IMR-90 (cell line): ENCODE results near the gene SNX3. TPM values are rescaled to one million over a fixed set of nuclear protein-coding genes. Genes with fewer than 3 reads are reported as not detected.

Source experiments
- ATAC-seq: fragments of 200-7000 bp; cut with Tn5 transposase; 2 replicates; pipeline ENCODE4 v1.9.1; 2020; ENCODE audit warnings: low read depth, mild to moderate bottlenecking, moderate library complexity
- BruUV-seq: library from RNA; stranded (reverse); fragments of 400-500 nt; replicated peaks from 2 replicates; lab custom pipeline; 2021; lab: Mats Ljungman, UMichigan
- CTCF ChIA-PET: fragments of 300-600 bp; formaldehyde crosslinking; extraction: SDS; loops from one replicate; lab custom pipeline; 2021; ENCODE audit warnings: antibody characterized with exemption; lab: Yijun Ruan, JAX
- POLR2A ChIA-PET: fragments of 300-600 bp; sonication (Branson Sonifier 250); formaldehyde crosslinking; loops from one replicate; lab custom pipeline; 2022; ENCODE audit warnings: antibody characterized with exemption; ENCODE audit not compliant: unreplicated experiment; lab: Charles Lee
- DNase-seq: peaks from one replicate; pipeline ENCODE4 v3.0.0; 2013
- H2AFZ ChIP-seq: replicated peaks from 2 replicates; pipeline ENCODE3; 2013; ENCODE audit warnings: low read length, mild to moderate bottlenecking; ENCODE audit not compliant: poor library complexity
- H2AK5ac ChIP-seq: 2 replicates; pipeline ENCODE4 v1.6.1; 2013; ENCODE audit warnings: low read depth, low read length, inconsistent platforms
- H2AK9ac ChIP-seq: replicated peaks from 2 replicates; pipeline ENCODE3; 2013; ENCODE audit warnings: mild to moderate bottlenecking, low read depth, low read length, moderate library complexity; ENCODE audit not compliant: poor library complexity
- H2BK120ac ChIP-seq: 2 replicates; pipeline ENCODE4 v1.6.1; 2013; ENCODE audit warnings: low read depth, low read length, inconsistent platforms
- H2BK15ac ChIP-seq: 3 replicates; pipeline ENCODE4 v1.6.1; 2013; ENCODE audit warnings: low read depth, low read length, inconsistent platforms
- H2BK20ac ChIP-seq: 2 replicates; pipeline ENCODE4 v1.6.1; 2013; ENCODE audit warnings: low read depth, mild to moderate bottlenecking, inconsistent platforms, low read length, moderate library complexity
- H2BK5ac ChIP-seq: 2 replicates; pipeline ENCODE4 v1.6.1; 2013; ENCODE audit warnings: mild to moderate bottlenecking, low read depth, low read length, inconsistent platforms; ENCODE audit not compliant: poor library complexity, severe bottlenecking
- H3K14ac ChIP-seq: replicated peaks from 2 replicates; pipeline ENCODE4 v1.6.1; 2013; ENCODE audit warnings: low read depth, low read length, inconsistent platforms
- H3K18ac ChIP-seq: 2 replicates; pipeline ENCODE4 v1.6.1; 2013; ENCODE audit warnings: low read depth, low read length, control low read depth
- H3K23ac ChIP-seq: 2 replicates; pipeline ENCODE4 v1.6.1; 2013; ENCODE audit warnings: low read depth, low read length, inconsistent platforms
- H3K27ac ChIP-seq: 2 replicates; pipeline ENCODE4 v1.5.1; 2013; ENCODE audit warnings: mild to moderate bottlenecking, control low read depth, low read length; ENCODE audit not compliant: insufficient read depth
- H3K27me3 ChIP-seq: 2 replicates; pipeline ENCODE4 v1.6.1; 2013; ENCODE audit warnings: low read length; ENCODE audit not compliant: control insufficient read depth, insufficient read depth
- H3K36me3 ChIP-seq: 2 replicates; pipeline ENCODE4 v1.6.1; 2013; ENCODE audit warnings: low read length, mixed read lengths; ENCODE audit not compliant: control insufficient read depth, insufficient read depth
- H3K4ac ChIP-seq: 2 replicates; pipeline ENCODE4 v1.6.1; 2013; ENCODE audit warnings: low read depth, low read length, inconsistent platforms
- H3K4me1 ChIP-seq: 2 replicates; pipeline ENCODE4 v1.6.1; 2013; ENCODE audit warnings: low read length, mixed read lengths; ENCODE audit not compliant: control insufficient read depth, insufficient read depth
- H3K4me2 ChIP-seq: 2 replicates; pipeline ENCODE4 v1.6.1; 2013; ENCODE audit warnings: low read depth, mild to moderate bottlenecking, control low read depth, low read length, moderate library complexity
- H3K4me3 ChIP-seq: 2 replicates; pipeline ENCODE4 v1.5.1; 2013; ENCODE audit warnings: low read depth, mild to moderate bottlenecking, control low read depth, low read length, moderate library complexity; ENCODE audit not compliant: insufficient read depth
- H3K56ac ChIP-seq: 2 replicates; pipeline ENCODE4 v1.6.1; 2013; ENCODE audit warnings: low read length, inconsistent platforms; ENCODE audit not compliant: insufficient read depth; ENCODE audit errors: extremely low read depth
- H3K79me1 ChIP-seq, 2 experiments: 2 replicates each; pipeline ENCODE4 v1.6.1; 2013; ENCODE audit warnings: low read length in 2 of 2, inconsistent platforms in 1 of 2, low read depth in 1 of 2
- H3K9ac ChIP-seq: 2 replicates; pipeline ENCODE4 v1.6.1; 2013; ENCODE audit warnings: low read depth, low read length, control low read depth
- H3K9me1 ChIP-seq: 2 replicates; pipeline ENCODE4 v1.6.1; 2013; ENCODE audit warnings: low read length, inconsistent platforms; ENCODE audit not compliant: insufficient read depth
- H3K9me3 ChIP-seq: 2 replicates; pipeline ENCODE4 v1.6.1; 2013; ENCODE audit warnings: low read length; ENCODE audit not compliant: control insufficient read depth, insufficient read depth
- H4K20me1 ChIP-seq: 2 replicates; pipeline ENCODE4 v1.6.1; 2013; ENCODE audit warnings: low read length, inconsistent platforms; ENCODE audit not compliant: insufficient read depth
- H4K5ac ChIP-seq: 2 replicates; pipeline ENCODE4 v1.6.1; 2013; ENCODE audit warnings: mild to moderate bottlenecking, low read depth, low read length, control low read depth
- H4K8ac ChIP-seq, 2 experiments: 2 replicates each; pipeline ENCODE4 v1.6.1; 2013; ENCODE audit warnings: low read depth in 2 of 2, low read length in 2 of 2, control low read depth in 1 of 2, inconsistent platforms in 1 of 2
- H4K91ac ChIP-seq: 2 replicates; pipeline ENCODE4 v1.6.1; 2013; ENCODE audit warnings: low read depth, low read length, inconsistent platforms; ENCODE audit not compliant: insufficient read depth
- CEBPB ChIP-seq: IDR thresholded peaks from 2 replicates; pipeline ENCODE4 v1.6.1; 2012; ENCODE audit warnings: low read depth, low read length, improper control_type of control experiment
- MXI1 ChIP-seq: IDR thresholded peaks from 2 replicates; pipeline ENCODE4 v1.6.1; 2012; ENCODE audit warnings: low read depth, mild to moderate bottlenecking, low read length, moderate library complexity, borderline replicate concordance
- SMC3 ChIP-seq: fragments of 150-350 bp; IDR thresholded peaks from 2 replicates; pipeline ENCODE4 v1.6.1; 2016; ENCODE audit warnings: low read depth, mild to moderate bottlenecking, antibody characterized with exemption, low read length, moderate library complexity
- whole genome bisulfite sequencing, 2 experiments: methylation state at CpG; one replicate each; pipeline versions ENCODE4 v1.1.5 to v1.1.7; 2013; ENCODE audit warnings: missing lambda C conversion rate in 2 of 2; ENCODE audit not compliant: insufficient read length in 1 of 2; ENCODE audit errors: extremely low coverage in 2 of 2; 5-methylcytosine and 5-hydroxymethylcytosine counted together
- dilution Hi-C: fragments of 300-500 bp; cut with HindIII; formaldehyde crosslinking; loops from one replicate; pipeline ENCODE4 v1.14.3; 2018; ENCODE audit warnings: low sequenced_read_pairs; ENCODE audit not compliant: unreplicated experiment
- in situ Hi-C: fragments of 300-500 bp; cut with MboI; formaldehyde crosslinking; loops from 3 replicates; pipeline ENCODE4 v1.14.3; 2019; ENCODE audit warnings: low sequenced_read_pairs, inconsistent platforms, mixed read lengths
- intact Hi-C: fragments of 100-400 bp; cut with micrococcal nuclease; formaldehyde crosslinking; loops from 2 replicates; pipeline ENCODE4 v1.10.0; 2022
- polyA plus RNA-seq, 3 experiments: library from polyadenylated mRNA; depleted of rRNA; stranded (reverse); fragments of >200 nt; gene quantifications; 2 replicates each; pipeline ENCODE4 v1.2.3, GENCODE V29; 2012; ENCODE audit warnings: low replicate concordance in 1 of 3
- total RNA-seq: library from RNA; depleted of rRNA; stranded (reverse); fragments of >200 nt; gene quantifications from 2 replicates; pipeline ENCODE4 v1.2.3, GENCODE V29; 2012

Gene SNX3
- total and polyA plus RNA-seq, 2 of the 4 experiments (the other 2 are of a cell fraction): 105 to 159 TPM

GRCh38 chr6:108169464-108170331 is 91.1 kb downstream of the SNX3 start:
- ATAC-seq: no peak
- no peaks in the 10 kb centered on the region for H3K79me1 ChIP-seq
- H2BK15ac ChIP-seq: no peak overlapping the region
- H2BK20ac ChIP-seq: no peak overlapping the region
- dilution Hi-C loops: no loop called here
- 7% methylated on average over 13 of the region's 55 CpGs; no CpG with 5 or more reads in 1 of the 2 experiments for WGBS, 2 experiments
- H4K20me1 ChIP-seq: no peaks in the 10 kb centered on the region; the same call in 1 of the 2 replicates
- no peak overlapping the region for H2AK9ac ChIP-seq
- H3K9ac ChIP-seq: no peak overlapping the region
- no peaks in the 10 kb centered on the region for H3K36me3 ChIP-seq
- H3K4me3 ChIP-seq: no peak overlapping the region
- no peak overlapping the region for H3K27ac ChIP-seq
- BruUV-seq: no TSS peak
- H3K4me1 ChIP-seq: no peaks in the 10 kb centered on the region; the same call in 1 of the 2 replicates
- H3K9me1 ChIP-seq: no peaks in the 10 kb centered on the region; the same call in 1 of the 2 replicates
- H2BK5ac ChIP-seq: no peak overlapping the region
- TF ChIP-seq MXI1: no peak
- TF ChIP-seq SMC3: no peak
- no peak for TF ChIP-seq CEBPB
- in situ Hi-C loops: no loop called here
- no peak overlapping the region for H3K14ac ChIP-seq
- no peak overlapping the region for H2AK5ac ChIP-seq
- no peak overlapping the region for H2BK120ac ChIP-seq
- H3K56ac ChIP-seq: no peak overlapping the region
- no peak overlapping the region for H3K4ac ChIP-seq
- peaks cover 10% of the 10 kb centered on the region for H3K9me3 ChIP-seq
- no peak overlapping the region for H2AFZ ChIP-seq
- H3K18ac ChIP-seq: no peak overlapping the region
- no peak for DNase-seq
- H4K5ac ChIP-seq: no peak overlapping the region
- ChIA-PET CTCF (no interaction called here), POLR2A (no interaction called here)
- no peak overlapping the region for H3K4me2 ChIP-seq
- intact Hi-C loops: no loop called here
- no peak overlapping the region for H4K91ac ChIP-seq
- H4K8ac ChIP-seq: no peak overlapping the region
- peaks cover 90% of the 10 kb centered on the region for H3K27me3 ChIP-seq
- no peak overlapping the region for H3K23ac ChIP-seq
